Body of pancreas (tissue), 4 donors: Measurements from ENCODE around the gene CD244. TPM values are rescaled to one million over a fixed set of nuclear protein-coding genes. Genes with fewer than 3 reads are reported as not detected.
"Not testable (repeated sequence)": the region's sequence is repeated elsewhere in the genome, so short reads cannot be mapped to it uniquely, and the experiment has no call there.

Source experiments
- ATAC-seq: fragments of 150-250 bp; one replicate; pipeline ENCODE4 v1.9.1; 2016
- DNase-seq, 4 donors: peaks; one replicate each; pipeline ENCODE4 v3.0.0-alpha.2; 2019
- H3K27ac ChIP-seq, 4 donors: fragments of 200-600 bp; sonication (generic); 1 replicate in 3 of 4; 2 replicates in 1 of 4; pipeline versions ENCODE4 v1.5.1 to v1.6.1; 2016 to 2019; ENCODE audit warnings: mild to moderate bottlenecking in 1 of 4, mixed read lengths in 1 of 4, moderate library complexity in 1 of 4
- H3K27me3 ChIP-seq, 2 donors: fragments of 200-600 bp; sonication (generic); one replicate each; pipeline ENCODE4 v1.6.0; 2016; ENCODE audit warnings: mild to moderate bottlenecking in 1 of 2
- H3K36me3 ChIP-seq, 2 donors: fragments of 200-600 bp; sonication (generic); replicated peaks in 1 of 2; 2 replicates each; pipeline ENCODE4 v1.5.1; 2016; ENCODE audit warnings: low read depth in 2 of 2; ENCODE audit not compliant: insufficient read depth in 1 of 2
- H3K4me1 ChIP-seq: fragments of 200-600 bp; sonication (generic); one replicate; pipeline ENCODE4 v1.6.0; 2016
- H3K4me3 ChIP-seq, 2 donors: fragments of 200-600 bp; sonication (generic); 1 replicate in 1 of 2; 2 replicates in 1 of 2; pipeline ENCODE4 v1.5.1; 2016 to 2019
- H3K9me3 ChIP-seq, 3 donors: fragments of 200-600 bp; sonication (generic); 1 replicate in 2 of 3; 2 replicates in 1 of 3; pipeline ENCODE4 v1.5.1; 2016
- CTCF ChIP-seq, 7 experiments: fragments of 450-650 bp in 4 of 7; fragments of 200-600 bp in 3 of 7; sonication (generic) in 3 of 7; IDR thresholded peaks; one replicate each; pipeline ENCODE4 v1.5.1; 2016 to 2019; ENCODE audit warnings: antibody characterized with exemption in 7 of 7
- POLR2A ChIP-seq, 3 donors: fragments of 450-650 bp; IDR thresholded peaks; one replicate each; pipeline ENCODE4 v1.6.1; 2016; ENCODE audit warnings: antibody characterized with exemption in 3 of 3, mild to moderate bottlenecking in 2 of 3
- WGBS, 2 donors: methylation state at CpG; one replicate each; pipeline ENCODE4 v1.1.5; 2017; 5-methylcytosine and 5-hydroxymethylcytosine counted together
- intact Hi-C: fragments of 100-400 bp; cut with DNase I; formaldehyde crosslinking; loops from one replicate; pipeline ENCODE4 v1.15.1; 2023
- total RNA-seq, 2 donors: library from RNA; depleted of rRNA; stranded (reverse); fragments of >200 nt; gene quantifications; one replicate each; pipeline ENCODE4 v1.1.0, GENCODE V29; 2016

Gene CD244
- total RNA-seq, 2 donors from 2014 or later = 0.33 to 1.8 TPM

- no peak overlapping the region for H3K4me3 ChIP-seq
- no peak for TF ChIP-seq CTCF (IDR thresholded peaks at IDR 0.05)
- TF ChIP-seq POLR2A (IDR thresholded peaks at IDR 0.05) = no peak
- no peak for ATAC-seq
- no peak for DNase-seq
- 85 to 86% methylated on average over 13 of the region's 13 CpGs for WGBS, 2 donors
- no peaks in the 10 kb centered on the region for H3K4me1 ChIP-seq
- no peaks in the 10 kb centered on the region for H3K27me3 ChIP-seq
- no peak overlapping the region for H3K27ac ChIP-seq
- H3K36me3 ChIP-seq = no peaks in the 10 kb centered on the region
- H3K9me3 ChIP-seq = no peaks in the 10 kb centered on the region
- intact Hi-C loops = no loop called here
These were observed 21.2 kb upstream of the CD244 start for GRCh38 chr1:160883581-160884513.

- intact Hi-C loops = no loop called here
- H3K4me1 ChIP-seq = no peaks in the 10 kb centered on the region
- TF ChIP-seq CTCF (IDR thresholded peaks at IDR 0.05) (no peak), POLR2A (IDR thresholded peaks at IDR 0.05) (no peak)
- ATAC-seq = no peak
- 89 to 96% methylated on average over 1 of the region's 1 CpG for WGBS, 2 donors
- no peaks in the 10 kb centered on the region for H3K36me3 ChIP-seq
- no peak overlapping the region for H3K4me3 ChIP-seq
- H3K9me3 ChIP-seq = no peaks in the 10 kb centered on the region
- H3K27ac ChIP-seq = no peak overlapping the region
- H3K27me3 ChIP-seq = no peaks in the 10 kb centered on the region
- no peak for DNase-seq
These were observed 19.9 kb upstream of the CD244 start for GRCh38 chr1:160882582-160882981.

GRCh38 chr1:160881264-160881663, 18.6 kb upstream of the CD244 start:
- H3K4me1 ChIP-seq, H3K9me3 ChIP-seq, DNase-seq, H3K27me3 ChIP-seq, intact Hi-C loops, H3K27ac ChIP-seq, H3K4me3 ChIP-seq, ATAC-seq, H3K36me3 ChIP-seq: not testable (repeated sequence)
- 82 to 83% methylated on average over 6 to 7 of the region's 7 CpGs for WGBS, 2 donors

- intact Hi-C loops = no loop called here
- DNase-seq = no peak
- TF ChIP-seq POLR2A (IDR thresholded peaks at IDR 0.05) (no peak), CTCF (IDR thresholded peaks at IDR 0.05) (no peak)
- no peaks in the 10 kb centered on the region for H3K27me3 ChIP-seq
- 78 to 89% methylated on average over 3 of the region's 3 CpGs for WGBS, 2 donors
- H3K9me3 ChIP-seq = no peaks in the 10 kb centered on the region
- no peak overlapping the region for H3K4me3 ChIP-seq
- H3K4me1 ChIP-seq = no peaks in the 10 kb centered on the region
- no peaks in the 10 kb centered on the region for H3K36me3 ChIP-seq
- H3K27ac ChIP-seq = no peak overlapping the region
- no peak for ATAC-seq
These were observed 17.5 kb upstream of the CD244 start for GRCh38 chr1:160880216-160880615.

- TF ChIP-seq CTCF (IDR thresholded peaks at IDR 0.05) = no peak
- TF ChIP-seq POLR2A (IDR thresholded peaks at IDR 0.05) = no peak
- Histone ChIP-seq H3K9me3 (no peaks in the 10 kb centered on the region), H3K36me3 (no peaks in the 10 kb centered on the region), H3K27ac (no peak overlapping the region), H3K4me3 (no peak overlapping the region), H3K27me3 (no peaks in the 10 kb centered on the region), H3K4me1 (peaks cover 6% of the 10 kb centered on the region)
- ATAC-seq (no peak), DNase-seq (no peak)
- 59 to 67% methylated on average over 8 of the region's 8 CpGs for WGBS, 2 donors
- intact Hi-C loops = no loop called here
These were observed 16.4 kb upstream of the CD244 start for GRCh38 chr1:160879056-160879455.
